HT1080 (cell line): ENCODE data around the gene MAOB. TPM values are rescaled to one million over a fixed set of nuclear protein-coding genes. Genes with fewer than 3 reads are reported as not detected.
"Not testable (repeated sequence)": the region's sequence is repeated elsewhere in the genome, so short reads cannot be mapped to it uniquely, and the experiment has no call there.

Experiments used
- DNase-seq: peaks from one replicate; pipeline ENCODE4 v3.0.0-alpha.2; 2015; ENCODE audit warnings: low read depth
- polyA plus RNA-seq, 2 experiments: library from polyadenylated mRNA; depleted of rRNA; stranded (reverse); fragments of >200 nt; gene quantifications; 2 replicates each; pipeline ENCODE4 v1.2.3, GENCODE V29; 2015
- total RNA-seq: library from RNA; depleted of rRNA; stranded (reverse); fragments of >200 nt; shearing (Covaris generic); gene quantifications from 2 replicates; pipeline ENCODE4 v1.2.3, GENCODE V29; 2014; rRNA removed

The MAOB gene
- total RNA-seq = not detected in 2 replicates
- not detected in 2 replicates for polyA plus RNA-seq (2015; cell fraction: cytosol; rRNA removed)
- polyA plus RNA-seq (2015; cell fraction: nucleus; rRNA removed) = not detected in 2 replicates

DNA sequence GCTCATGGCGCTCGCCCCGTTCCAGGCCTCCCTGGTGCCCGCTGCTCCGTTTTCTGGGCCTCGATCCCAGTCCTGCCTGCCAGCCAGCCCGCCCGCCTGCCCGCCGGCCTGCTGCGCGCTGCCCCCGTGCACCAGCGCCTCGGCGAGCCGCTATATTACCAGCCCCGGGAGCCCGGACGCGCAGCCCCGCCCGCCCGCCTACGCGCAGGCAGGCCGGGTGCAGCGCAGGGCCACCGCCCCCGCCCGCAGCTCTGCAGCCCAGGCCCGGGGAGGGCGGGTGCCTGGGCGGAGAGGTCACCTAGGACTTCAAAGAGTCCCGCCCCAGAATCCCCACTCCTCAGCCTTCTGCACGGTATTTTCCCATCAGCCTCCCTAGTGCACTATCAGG lies at the start of gene MAOB:
Gene MAOB, minus strand, starts transcription at position 157 of the 388 bp plus-strand sequence. Its CDS starts 151 bp downstream, at position 6.
- no peak for DNase-seq

GRCh38 chrX:43922032-43922431 lies 39.8 kb upstream of the MAOB start:
- DNase-seq = not testable (repeated sequence)

DNA sequence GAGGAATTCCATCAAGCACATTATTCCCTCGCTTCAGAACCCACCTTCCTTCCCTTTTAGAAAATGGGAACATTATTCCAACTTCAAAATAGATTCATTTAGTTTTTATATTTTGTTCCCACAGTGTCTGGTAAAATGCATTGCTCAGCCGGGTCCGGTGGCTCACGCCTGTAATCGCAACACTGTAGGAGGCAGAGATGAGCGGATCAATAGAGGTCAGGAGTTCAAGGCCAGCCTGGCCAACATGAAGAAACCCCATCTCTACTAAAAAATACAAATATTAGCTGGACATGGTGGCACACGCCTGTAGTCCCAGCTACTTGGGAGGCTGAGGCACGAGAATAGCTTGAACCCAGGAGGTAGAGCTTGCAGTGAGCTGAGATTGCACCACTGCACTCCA lies 28.5 kb upstream of the MAOB start:
- DNase-seq = not testable (repeated sequence)

- DNase-seq = no peak
These were observed 27.8 kb upstream of the MAOB start for GRCh38 chrX:43910012-43910411.

- DNase-seq = no peak
These were observed 26.9 kb upstream of the MAOB start for GRCh38 chrX:43909141-43909540.

DNA sequence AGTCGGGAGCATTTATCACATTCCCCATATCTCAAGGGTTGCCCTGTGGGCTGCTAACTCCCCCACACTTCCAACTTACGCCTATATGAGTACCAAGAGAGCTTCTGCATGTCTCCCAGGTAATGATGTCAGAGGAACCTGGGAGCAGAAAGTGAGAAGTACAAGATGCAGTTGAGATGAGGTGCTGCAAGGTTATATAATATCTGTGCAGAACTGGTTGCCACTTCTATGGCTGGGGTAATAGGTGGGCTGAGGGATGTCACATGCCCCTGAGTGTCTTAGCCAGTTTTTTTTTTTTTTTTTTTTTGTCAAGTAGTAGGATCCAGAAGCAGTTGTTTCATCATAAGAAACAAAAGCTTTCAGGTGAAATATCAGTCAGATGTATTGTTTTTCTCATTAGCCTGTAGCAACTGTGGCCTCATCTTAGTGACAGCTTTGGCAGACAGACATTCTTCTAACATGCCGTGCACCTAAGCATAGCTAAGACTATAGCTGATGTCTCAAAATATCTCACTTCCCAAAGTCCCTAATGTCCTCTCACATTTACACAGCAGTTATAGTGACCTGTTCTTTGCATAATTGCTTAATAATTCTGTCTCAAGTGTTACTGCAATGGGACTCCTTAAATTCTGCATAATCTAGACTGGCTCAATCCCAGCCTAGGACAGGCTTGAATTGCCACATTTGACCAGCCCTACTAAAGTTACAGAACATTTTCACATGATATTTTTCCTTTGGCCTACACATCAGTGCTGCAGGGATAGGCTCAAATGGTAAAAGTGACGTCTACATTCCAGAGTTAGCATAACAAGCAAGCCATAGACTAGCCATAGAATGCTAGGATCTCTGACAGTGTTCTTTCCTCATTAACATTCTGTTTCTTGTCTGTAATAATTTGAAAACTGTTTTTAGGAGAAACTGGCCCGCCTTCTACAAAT lies 17.9 kb upstream of the MAOB start:
- DNase-seq = no peak

DNA sequence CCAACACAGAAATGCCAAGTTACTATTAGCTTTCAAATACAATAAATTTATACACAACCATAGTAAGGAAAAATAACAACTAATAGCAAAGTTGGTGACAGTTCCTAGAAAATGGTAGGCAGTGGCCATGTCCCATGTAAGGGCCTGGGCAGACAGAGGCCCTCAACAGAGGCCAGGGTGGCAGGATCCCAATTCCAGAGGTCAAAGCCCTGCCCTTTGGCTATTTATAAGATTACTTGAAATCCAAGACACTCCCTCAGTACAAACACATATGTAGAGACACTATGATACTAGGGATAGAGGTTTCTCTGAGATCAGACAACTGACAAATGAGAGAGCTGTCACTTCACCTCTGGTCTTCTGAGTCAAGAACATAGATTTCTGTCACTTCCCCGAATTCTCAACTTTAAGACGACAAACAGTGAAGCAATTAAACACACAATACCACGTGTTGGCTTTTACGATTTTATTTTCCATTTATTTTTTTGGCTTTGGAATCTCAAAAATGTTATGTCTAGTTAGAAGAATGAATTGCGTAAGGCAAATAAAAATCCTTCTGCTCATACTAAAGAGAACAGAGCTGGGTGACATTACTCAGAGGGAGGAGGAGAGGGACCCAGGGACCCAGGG lies 16.3 kb upstream of the MAOB start:
- DNase-seq = no peak

- no peak for DNase-seq
These were observed 15.0 kb upstream of the MAOB start for GRCh38 chrX:43897290-43897689.

- DNase-seq = no peak
These were observed 10.2 kb upstream of the MAOB start for GRCh38 chrX:43892336-43892870.

DNA sequence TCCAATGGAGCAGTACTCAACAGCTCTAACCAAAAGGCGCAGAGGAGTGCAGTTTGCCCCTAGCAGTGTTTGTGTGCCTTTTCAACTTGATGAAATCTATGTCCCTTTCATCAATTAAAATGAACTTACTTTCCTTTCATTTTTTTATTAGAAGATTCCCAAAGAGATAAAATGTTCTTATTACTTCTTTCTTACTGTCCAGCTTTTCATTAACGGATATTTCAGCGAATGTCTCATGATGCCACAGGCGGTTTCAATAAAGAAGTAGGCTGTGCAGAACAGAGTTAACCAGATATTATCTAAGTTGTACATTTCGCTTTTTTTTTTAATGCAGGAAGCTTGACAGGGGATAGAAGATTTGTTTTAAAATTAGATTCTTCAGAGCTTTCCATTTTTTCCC lies 3.4 kb upstream of the MAOB start:
- no peak for DNase-seq

DNA sequence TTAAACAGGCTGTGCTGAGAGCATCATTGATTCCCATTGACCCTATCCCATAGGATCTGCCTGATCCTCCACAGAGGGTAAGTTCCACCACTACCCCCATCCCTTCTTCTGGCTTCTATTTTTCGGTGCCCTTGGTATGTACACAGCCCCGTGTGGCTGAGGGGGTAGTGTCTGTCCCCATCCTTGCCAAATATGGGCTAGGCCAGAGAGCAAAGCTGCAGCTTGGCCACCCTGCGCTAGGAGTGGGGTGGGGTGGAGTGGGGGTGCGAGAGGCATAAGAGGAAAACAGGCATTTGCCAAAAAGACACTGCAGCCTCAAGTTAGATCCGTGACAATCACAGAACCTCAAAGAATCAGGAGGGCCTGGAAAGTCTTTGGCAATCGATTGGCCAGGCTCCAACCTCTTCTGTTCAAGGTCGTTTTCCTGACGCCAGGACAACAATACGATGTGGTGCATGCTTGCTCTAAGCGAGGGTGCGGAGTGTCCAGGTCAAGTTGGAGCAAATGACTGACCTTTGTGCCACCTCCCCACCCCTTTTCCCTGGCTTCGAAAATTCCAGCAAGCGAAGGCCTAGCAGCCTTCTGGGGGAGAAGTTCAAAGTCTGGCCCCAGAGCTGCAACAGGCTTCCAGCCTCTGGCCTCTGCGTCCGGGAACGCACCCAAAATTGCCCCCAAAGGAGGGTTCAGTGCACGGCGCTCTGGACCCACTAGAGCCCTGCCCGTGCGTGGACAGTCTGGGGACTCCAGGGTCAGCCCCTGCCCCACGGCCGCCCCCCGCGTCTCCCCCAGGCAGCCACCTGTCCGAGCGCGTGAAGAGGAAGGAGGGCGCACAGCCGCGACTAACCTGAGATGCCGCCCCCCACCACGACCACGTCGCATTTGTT lies 598 bp downstream of the MAOB start:
- no peak for DNase-seq

- DNase-seq = no peak
These were observed 1.8 kb downstream of the MAOB start for GRCh38 chrX:43880425-43880824.

DNA sequence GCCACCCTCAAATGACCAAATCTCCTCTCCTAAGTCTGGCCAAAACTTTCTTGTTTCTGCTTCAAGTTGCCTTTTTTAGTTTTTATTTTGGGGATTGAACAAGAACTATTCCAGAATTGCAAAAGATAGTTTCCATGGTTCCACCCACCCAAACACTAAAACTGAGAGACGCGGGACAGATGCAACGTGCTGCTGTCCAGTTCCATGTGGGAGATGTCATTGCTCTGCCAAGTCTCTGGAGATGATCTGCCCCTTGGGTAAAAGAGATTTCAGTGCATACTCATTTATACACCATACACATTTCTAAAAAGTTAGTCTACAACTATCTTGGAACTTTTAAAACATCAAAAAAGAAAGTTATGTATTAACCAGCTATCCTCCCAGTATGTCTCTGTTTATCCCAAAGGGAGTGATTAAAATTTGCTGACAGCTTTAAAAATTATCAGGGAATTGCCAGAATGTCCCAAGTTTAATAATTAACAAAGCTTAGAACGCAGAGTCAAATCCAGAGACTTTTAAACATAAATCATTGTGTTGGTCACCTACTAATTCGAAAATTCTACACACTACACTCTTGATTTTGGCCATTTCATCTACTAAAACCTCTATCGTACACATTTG lies 3.2 kb downstream of the MAOB start:
- no peak for DNase-seq

- DNase-seq = no peak
These were observed 5.6 kb downstream of the MAOB start for GRCh38 chrX:43876680-43877079.

- no peak for DNase-seq
These were observed 11.4 kb downstream of the MAOB start for GRCh38 chrX:43870758-43871419.

DNA sequence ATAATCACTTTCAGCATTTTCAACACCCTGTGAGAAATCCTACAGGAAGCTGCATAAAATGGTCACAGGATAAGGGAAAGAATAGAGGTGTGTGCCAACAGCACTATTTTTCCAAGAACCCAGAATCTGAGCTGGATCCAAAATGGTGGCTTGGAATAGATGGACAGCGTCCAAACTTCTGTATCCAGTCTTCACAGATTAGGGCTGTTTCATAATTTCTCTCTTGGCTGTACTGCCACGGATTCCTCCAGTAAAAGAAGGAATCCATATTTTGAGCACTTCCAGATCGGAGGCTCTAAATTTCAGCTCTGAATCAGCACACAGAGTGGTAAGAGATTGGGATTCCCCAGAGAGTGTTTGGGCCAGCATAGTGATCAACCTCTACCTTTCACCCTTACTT lies 12.2 kb downstream of the MAOB start:
- no peak for DNase-seq

- DNase-seq = no peak
These were observed 13.5 kb downstream of the MAOB start for GRCh38 chrX:43868791-43869190.

- no peak for DNase-seq
These were observed 15.8 kb downstream of the MAOB start for GRCh38 chrX:43866423-43866822.

DNA sequence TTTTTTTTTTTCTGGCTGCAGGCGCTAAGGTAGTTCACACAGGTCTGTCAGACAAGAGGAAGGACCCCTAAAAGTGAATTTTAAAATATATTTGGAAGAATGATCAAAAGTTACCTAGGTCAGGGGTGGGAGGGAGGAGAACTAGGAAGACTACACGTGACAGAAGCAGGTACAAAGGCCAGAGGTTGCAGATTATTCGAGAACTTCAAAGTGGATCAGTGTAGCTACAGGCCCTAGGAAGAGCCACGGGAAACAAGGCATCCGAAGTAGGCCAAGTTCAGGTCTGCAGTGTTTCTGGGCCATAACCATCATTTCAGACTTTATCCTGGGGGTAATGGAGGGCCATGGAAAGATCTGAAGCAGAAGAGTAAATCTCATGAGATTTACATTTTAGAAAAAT lies 16.5 kb downstream of the MAOB start:
- no peak for DNase-seq

DNA sequence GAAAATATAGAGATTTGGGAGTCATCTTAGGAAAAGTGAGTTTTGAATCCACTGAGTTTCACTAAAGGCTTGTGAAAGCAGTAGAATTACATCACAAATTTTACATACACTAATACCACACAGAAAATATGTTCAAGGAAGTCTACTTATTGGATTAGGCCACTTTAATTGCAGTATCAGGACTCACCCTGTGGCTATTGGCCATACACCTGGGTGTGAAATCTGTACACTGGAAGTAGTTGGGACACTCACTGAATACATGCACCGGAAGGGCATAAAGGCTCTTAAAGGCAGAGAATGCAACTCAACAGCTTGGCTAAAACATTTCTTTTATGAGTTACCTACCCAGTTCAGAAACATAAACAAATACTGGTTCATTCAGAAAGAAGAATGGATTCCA lies 19.8 kb downstream of the MAOB start:
- no peak for DNase-seq
